ENCODE results near the gene MYOM1. TPM values are rescaled to one million over a fixed set of nuclear protein-coding genes. Genes with fewer than 3 reads are reported as not detected.
A peak's percentile ranks its signal among the peaks of the same experiment; 100 is the strongest.

Gene MYOM1
- total RNA-seq, 2 experiments from 2014 or later: 1.0 to 1.3 TPM

GRCh38 chr18:3041843-3042242 is 177.9 kb downstream of the MYOM1 start:
- H3K27me3 Mint-ChIP-seq: no peaks in the 10 kb centered on the region
- no peak for ATAC-seq
- no peak for DNase-seq
- POLR2A ChIA-PET: interaction anchor here (1.1 kb wide), 1 partner anchor 170 kb away, joined by 3 read pairs; no protein-coding TSS in a partner anchor
- TF ChIP-seq, protein P1, sequence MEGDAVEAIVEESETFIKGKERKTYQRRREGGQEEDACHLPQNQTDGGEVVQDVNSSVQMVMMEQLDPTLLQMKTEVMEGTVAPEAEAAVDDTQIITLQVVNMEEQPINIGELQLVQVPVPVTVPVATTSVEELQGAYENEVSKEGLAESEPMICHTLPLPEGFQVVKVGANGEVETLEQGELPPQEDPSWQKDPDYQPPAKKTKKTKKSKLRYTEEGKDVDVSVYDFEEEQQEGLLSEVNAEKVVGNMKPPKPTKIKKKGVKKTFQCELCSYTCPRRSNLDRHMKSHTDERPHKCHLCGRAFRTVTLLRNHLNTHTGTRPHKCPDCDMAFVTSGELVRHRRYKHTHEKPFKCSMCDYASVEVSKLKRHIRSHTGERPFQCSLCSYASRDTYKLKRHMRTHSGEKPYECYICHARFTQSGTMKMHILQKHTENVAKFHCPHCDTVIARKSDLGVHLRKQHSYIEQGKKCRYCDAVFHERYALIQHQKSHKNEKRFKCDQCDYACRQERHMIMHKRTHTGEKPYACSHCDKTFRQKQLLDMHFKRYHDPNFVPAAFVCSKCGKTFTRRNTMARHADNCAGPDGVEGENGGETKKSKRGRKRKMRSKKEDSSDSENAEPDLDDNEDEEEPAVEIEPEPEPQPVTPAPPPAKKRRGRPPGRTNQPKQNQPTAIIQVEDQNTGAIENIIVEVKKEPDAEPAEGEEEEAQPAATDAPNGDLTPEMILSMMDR (IDR thresholded peaks at IDR 0.05): no peak
- CTCF ChIA-PET: interaction anchor here (0.6 to 1.0 kb wide), 2 partner anchors 47 to 240 kb away, joined by 3 to 5 read pairs; no protein-coding TSS in a partner anchor
- no peaks in the 10 kb centered on the region for H3K36me3 Mint-ChIP-seq (ENCODE audit: low read depth)
- no peak overlapping the region for H3K27ac Mint-ChIP-seq
- H3K4me1 Mint-ChIP-seq (ENCODE audit: low read depth): peaks cover 30% of the 10 kb centered on the region
- no peak overlapping the region for H3K4me3 Mint-ChIP-seq
- no peaks in the 10 kb centered on the region for H3K9me3 Mint-ChIP-seq
- intact Hi-C loops (cut with micrococcal nuclease): no loop called here

DNA sequence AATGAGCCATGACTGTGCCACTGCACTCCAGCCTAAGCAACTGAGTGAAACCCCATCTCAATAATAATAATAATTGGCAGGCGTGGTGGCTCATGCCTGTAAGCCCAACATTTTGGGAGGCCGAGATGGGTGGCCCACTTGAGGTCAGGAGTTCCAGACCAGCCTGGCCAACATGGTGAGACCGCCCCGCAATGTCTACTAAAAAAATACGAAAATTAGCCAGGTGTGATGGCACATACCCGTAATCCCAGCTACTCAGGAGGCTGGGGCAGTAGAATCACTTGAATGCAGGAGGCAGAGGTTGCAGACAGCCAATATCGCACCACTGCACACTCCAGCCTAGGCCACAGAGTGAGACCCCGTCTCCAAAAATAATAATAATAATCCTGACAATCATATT is 178.9 kb downstream of the MYOM1 start:
- DNase-seq (no peak), ATAC-seq (no peak)
- no peaks in the 10 kb centered on the region for H3K36me3 Mint-ChIP-seq (ENCODE audit: low read depth)
- no peaks in the 10 kb centered on the region for H3K27me3 Mint-ChIP-seq
- ChIA-PET POLR2A (interaction anchor here (1.1 kb wide), 1 partner anchor 171 kb away, joined by 3 read pairs; no protein-coding TSS in a partner anchor), CTCF (interaction anchor here (1.2 kb wide), 1 partner anchor 25 kb away, joined by 5 read pairs; no protein-coding TSS in a partner anchor)
- peaks cover 22% of the 10 kb centered on the region for H3K4me1 Mint-ChIP-seq (ENCODE audit: low read depth)
- no peaks in the 10 kb centered on the region for H3K9me3 Mint-ChIP-seq
- H3K4me3 Mint-ChIP-seq: no peak overlapping the region
- intact Hi-C loops (cut with micrococcal nuclease): no loop called here
- TF ChIP-seq, protein P1 (IDR thresholded peaks at IDR 0.05): no peak
- H3K27ac Mint-ChIP-seq: no peak overlapping the region

GRCh38 chr18:3040173-3040572 is 179.6 kb downstream of the MYOM1 start:
- no peak for ATAC-seq
- no peak for DNase-seq
- Mint-ChIP-seq H3K36me3 (ENCODE audit: low read depth) (no peaks in the 10 kb centered on the region), H3K4me1 (ENCODE audit: low read depth) (peaks cover 19% of the 10 kb centered on the region), H3K27ac (no peak overlapping the region), H3K4me3 (no peak overlapping the region), H3K27me3 (no peaks in the 10 kb centered on the region), H3K9me3 (no peaks in the 10 kb centered on the region)
- intact Hi-C loops (cut with micrococcal nuclease): no loop called here
- CTCF ChIA-PET: interaction anchor here (0.8 to 1.2 kb wide), 4 partner anchors 23 to 45 kb away, joined by 3 to 5 read pairs (median 4); no protein-coding TSS in a partner anchor
- TF ChIP-seq, protein P1 (IDR thresholded peaks at IDR 0.05): no peak
- POLR2A ChIA-PET: no interaction called here

- no peak overlapping the region for H3K4me3 Mint-ChIP-seq
- H3K36me3 Mint-ChIP-seq (ENCODE audit: low read depth): no peaks in the 10 kb centered on the region
- DNase-seq: peak; percentile 46
- no peak overlapping the region for H3K27ac Mint-ChIP-seq
- intact Hi-C loops (cut with micrococcal nuclease): no loop called here
- CTCF ChIA-PET: interaction anchor here (0.7 to 3.2 kb wide), 5 partner anchors 25 to 208 kb away, joined by 3 to 14 read pairs (median 4); no protein-coding TSS in a partner anchor
- TF ChIP-seq, protein P1 (IDR thresholded peaks at IDR 0.05): no peak
- H3K4me1 Mint-ChIP-seq (ENCODE audit: low read depth): peaks cover 19% of the 10 kb centered on the region
- POLR2A ChIA-PET: no interaction called here
- no peaks in the 10 kb centered on the region for H3K27me3 Mint-ChIP-seq
- peak; percentile 95 for ATAC-seq
- no peaks in the 10 kb centered on the region for H3K9me3 Mint-ChIP-seq
These were observed 182.3 kb downstream of the MYOM1 start for GRCh38 chr18:3037423-3037915.

- Mint-ChIP-seq H3K4me1 (ENCODE audit: low read depth) (peaks cover 19% of the 10 kb centered on the region), H3K27ac (no peak overlapping the region), H3K9me3 (no peaks in the 10 kb centered on the region), H3K27me3 (no peaks in the 10 kb centered on the region), H3K36me3 (ENCODE audit: low read depth) (no peaks in the 10 kb centered on the region), H3K4me3 (no peak overlapping the region)
- no peak for ATAC-seq
- DNase-seq: no peak
- POLR2A ChIA-PET: interaction anchor here (0.7 to 0.9 kb wide), 2 partner anchors 19 to 191 kb away, joined by 3 read pairs; no protein-coding TSS in a partner anchor
- CTCF ChIA-PET: interaction anchor here (1.0 to 3.2 kb wide), 4 partner anchors 18 to 42 kb away, joined by 3 to 14 read pairs (median 6); no protein-coding TSS in a partner anchor
- TF ChIP-seq, protein P1 (IDR thresholded peaks at IDR 0.05): no peak
- intact Hi-C loops (cut with micrococcal nuclease): no loop called here
These were observed 183.7 kb downstream of the MYOM1 start for GRCh38 chr18:3036108-3036507.
